Gastrocnemius medialis (tissue), 4 donors: ENCODE data around the gene ALDH3B1. TPM values are rescaled to one million over a fixed set of nuclear protein-coding genes. Genes with fewer than 3 reads are reported as not detected.

Source experiments
- ATAC-seq, 2 donors: fragments of 150-250 bp; one replicate each; pipeline ENCODE4 v1.9.1; 2016
- DNase-seq, 2 donors: peaks; one replicate each; pipeline ENCODE4 v3.0.0-alpha.2; 2019
- H3K27ac ChIP-seq, 4 donors: fragments of 200-600 bp; sonication (generic); 1 replicate in 1 of 4; 2 replicates in 3 of 4; pipeline ENCODE4 v1.5.1; 2016 to 2018; ENCODE audit warnings: mild to moderate bottlenecking in 2 of 4, moderate library complexity in 1 of 4
- H3K27me3 ChIP-seq, 3 donors: fragments of 200-600 bp; sonication (generic) in 2 of 3; 1 replicate in 1 of 3; 2 replicates in 2 of 3; pipeline versions ENCODE4 v1.5.1 to v1.6.0; 2016 to 2019; ENCODE audit warnings: mild to moderate bottlenecking in 1 of 3, moderate library complexity in 1 of 3
- H3K36me3 ChIP-seq, 2 donors: fragments of 200-600 bp; sonication (generic) in 1 of 2; one replicate each; pipeline ENCODE4 v1.5.1; 2017 to 2018
- H3K4me1 ChIP-seq, 2 donors: fragments of 200-600 bp; sonication (generic) in 1 of 2; one replicate each; pipeline ENCODE4 v1.5.1; 2016 to 2017; ENCODE audit warnings: mild to moderate bottlenecking in 2 of 2
- H3K4me3 ChIP-seq, 4 donors: fragments of 200-600 bp; sonication (generic) in 3 of 4; 1 replicate in 1 of 4; 2 replicates in 3 of 4; pipeline ENCODE4 v1.5.1; 2016 to 2019; ENCODE audit warnings: mild to moderate bottlenecking in 2 of 4
- H3K9me3 ChIP-seq, 3 donors: fragments of 200-600 bp; sonication (generic) in 2 of 3; 1 replicate in 1 of 3; 2 replicates in 2 of 3; pipeline ENCODE4 v1.5.1; 2016 to 2019
- POLR2A ChIP-seq, 2 donors: fragments of 450-650 bp; IDR thresholded peaks; one replicate each; pipeline ENCODE4 v1.6.1; 2017; ENCODE audit warnings: antibody characterized with exemption in 2 of 2, mild to moderate bottlenecking in 2 of 2, moderate library complexity in 2 of 2
- in situ Hi-C, 4 donors: fragments of 200-750 bp; cut with MboI; loops; one replicate each; pipeline versions ENCODE4 v1.15.0 to v1.8.0; 2017; ENCODE audit warnings: low sequenced_read_pairs in 4 of 4
- intact Hi-C: fragments of 100-400 bp; cut with DNase I; formaldehyde crosslinking; loops from one replicate; pipeline ENCODE4 v1.15.1; 2023; ENCODE audit warnings: low total_unique reads
- total RNA-seq, 4 donors: library from RNA; depleted of rRNA; stranded (reverse); fragments of >200 nt; gene quantifications; one replicate each; pipeline versions ENCODE4 v1.1.0 to v1.2.3, GENCODE V29; 2016
- TF ChIP-seq, protein P1 (sequence below), 5 experiments: fragments of 450-650 bp in 3 of 5; fragments of 200-600 bp in 2 of 5; sonication (generic) in 2 of 5; IDR thresholded peaks in 4 of 5; conservative IDR thresholded peaks in 1 of 5; 1 replicate in 4 of 5; 2 replicates in 1 of 5; pipeline ENCODE4 v1.5.1; 2016 to 2019; ENCODE audit warnings: antibody characterized with exemption in 5 of 5, mild to moderate bottlenecking in 3 of 5, moderate library complexity in 3 of 5

The ALDH3B1 gene
- total RNA-seq, 4 donors from 2014 or later, result 2.2 to 5.1 (median 3.6) TPM

DNA sequence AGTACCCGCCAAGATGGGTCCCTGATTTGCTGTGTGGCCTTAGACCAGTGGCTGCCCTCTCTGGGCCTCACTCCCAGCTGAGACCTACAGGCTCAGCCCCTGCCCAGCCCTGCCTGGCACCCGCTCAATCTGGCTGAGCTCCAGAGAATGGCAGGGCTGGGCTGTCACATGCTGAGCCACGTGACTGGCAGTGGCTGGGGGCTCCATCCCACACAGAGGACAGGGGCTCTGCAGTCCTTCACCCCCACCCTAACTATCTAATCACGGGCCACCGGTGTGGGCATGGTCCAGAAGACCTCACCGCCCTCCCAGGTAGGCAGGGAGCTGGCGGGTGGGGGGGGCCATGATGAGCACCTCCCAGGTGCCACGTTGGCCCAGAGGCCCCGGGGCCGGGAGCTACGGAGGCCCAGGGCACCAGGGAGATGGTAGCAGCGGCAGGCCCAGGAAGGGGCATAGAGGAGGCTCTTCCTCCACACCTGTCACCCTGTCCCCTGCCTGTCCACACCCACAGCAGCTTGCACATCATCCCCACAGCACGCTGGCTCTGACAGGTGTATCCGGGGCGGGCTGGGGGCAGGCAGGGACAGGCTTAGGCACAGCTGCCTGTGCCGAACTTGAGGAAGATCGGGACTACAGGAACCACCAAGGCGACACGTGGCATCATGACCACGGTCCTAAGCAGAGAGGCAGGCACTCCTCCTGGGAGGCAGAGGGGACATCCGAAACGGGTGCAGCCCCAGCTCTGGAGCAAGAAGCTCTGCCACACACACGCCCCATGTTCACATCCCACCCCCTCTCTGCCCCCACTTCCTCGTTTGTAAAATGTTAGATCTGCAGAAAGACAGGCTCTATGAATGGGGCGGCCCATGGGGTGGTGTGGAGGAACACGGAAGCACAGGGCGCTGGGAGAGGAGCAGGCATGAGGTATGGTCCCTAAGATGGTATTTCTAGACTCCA is 1.5 kb upstream of the ALDH3B1 start:
- Histone ChIP-seq H3K9me3 (no peaks in the 10 kb centered on the region), H3K27ac (no peak overlapping the region), H3K27me3 (peaks cover 0 to 4% (median 0%) of the 10 kb centered on the region in 3 donors), H3K4me3 (no peak overlapping the region), H3K36me3 (no peaks in the 10 kb centered on the region), H3K4me1 (peaks cover 7 to 18% of the 10 kb centered on the region in 2 donors)
- intact Hi-C loops, result no loop called here
- no peak for DNase-seq
- ATAC-seq, result no peak
- in situ Hi-C loops, result no loop called here
- no peak for TF ChIP-seq POLR2A (IDR thresholded peaks at IDR 0.05)
- TF ChIP-seq, protein P1, sequence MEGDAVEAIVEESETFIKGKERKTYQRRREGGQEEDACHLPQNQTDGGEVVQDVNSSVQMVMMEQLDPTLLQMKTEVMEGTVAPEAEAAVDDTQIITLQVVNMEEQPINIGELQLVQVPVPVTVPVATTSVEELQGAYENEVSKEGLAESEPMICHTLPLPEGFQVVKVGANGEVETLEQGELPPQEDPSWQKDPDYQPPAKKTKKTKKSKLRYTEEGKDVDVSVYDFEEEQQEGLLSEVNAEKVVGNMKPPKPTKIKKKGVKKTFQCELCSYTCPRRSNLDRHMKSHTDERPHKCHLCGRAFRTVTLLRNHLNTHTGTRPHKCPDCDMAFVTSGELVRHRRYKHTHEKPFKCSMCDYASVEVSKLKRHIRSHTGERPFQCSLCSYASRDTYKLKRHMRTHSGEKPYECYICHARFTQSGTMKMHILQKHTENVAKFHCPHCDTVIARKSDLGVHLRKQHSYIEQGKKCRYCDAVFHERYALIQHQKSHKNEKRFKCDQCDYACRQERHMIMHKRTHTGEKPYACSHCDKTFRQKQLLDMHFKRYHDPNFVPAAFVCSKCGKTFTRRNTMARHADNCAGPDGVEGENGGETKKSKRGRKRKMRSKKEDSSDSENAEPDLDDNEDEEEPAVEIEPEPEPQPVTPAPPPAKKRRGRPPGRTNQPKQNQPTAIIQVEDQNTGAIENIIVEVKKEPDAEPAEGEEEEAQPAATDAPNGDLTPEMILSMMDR (IDR thresholded peaks at IDR 0.05 in 4 of 5, conservative IDR thresholded peaks at IDR 0.05 in 1 of 5), result no peak

DNA sequence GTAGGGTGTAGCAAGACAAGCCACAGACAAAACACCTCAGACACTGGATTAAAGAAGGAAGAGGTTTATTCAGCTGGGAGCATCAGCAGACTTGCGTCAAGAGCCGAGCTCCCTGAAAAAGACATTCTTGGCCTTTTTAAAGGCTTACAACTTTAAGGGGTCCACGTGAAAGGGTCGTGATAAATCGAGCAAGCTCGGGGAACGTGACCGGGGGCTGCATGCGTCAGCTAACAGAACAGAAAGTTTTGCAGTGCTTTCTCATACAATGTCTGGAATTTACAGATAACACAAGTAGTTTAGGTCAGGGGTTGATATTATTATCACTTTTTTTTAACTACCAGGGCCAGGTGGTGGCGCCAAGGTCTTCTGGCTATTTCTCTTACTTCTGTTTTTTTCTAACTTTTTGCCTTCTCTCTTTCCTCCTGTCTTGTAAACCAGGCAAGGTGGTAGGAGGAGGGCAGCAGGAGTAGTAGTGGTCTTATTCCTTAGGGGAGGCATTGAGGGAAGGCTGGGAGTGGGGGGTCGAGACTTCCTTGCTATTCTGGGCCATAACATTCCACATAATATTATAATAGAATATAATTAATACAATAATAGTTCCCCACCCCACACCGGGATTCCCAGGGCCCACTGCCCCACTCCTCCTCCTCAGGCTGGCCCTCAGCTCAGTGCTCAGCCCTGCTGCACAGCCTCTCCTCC is 587 bp upstream of the ALDH3B1 start:
- no peak for TF ChIP-seq POLR2A (IDR thresholded peaks at IDR 0.05)
- TF ChIP-seq, protein P1 (IDR thresholded peaks at IDR 0.05 in 4 of 5, conservative IDR thresholded peaks at IDR 0.05 in 1 of 5), result no peak
- no peaks in the 10 kb centered on the region for H3K27me3 ChIP-seq
- H3K36me3 ChIP-seq, result no peaks in the 10 kb centered on the region
- no peak for ATAC-seq
- H3K4me1 ChIP-seq, result peaks cover 7 to 18% of the 10 kb centered on the region in 2 donors
- no peaks in the 10 kb centered on the region for H3K9me3 ChIP-seq
- in situ Hi-C loops (no loop called here), intact Hi-C loops (loop anchor here (1.0 to 2.0 kb wide), 3 partner anchors 21 to 112 kb away; partner anchors contain the start of genes CHKA, NDUFS8 and TCIRG1)
- H3K27ac ChIP-seq, result peak overlapping the region; percentile 73 to 79 (median 76)
- DNase-seq, result no peak
- H3K4me3 ChIP-seq, result peak overlapping the region in 3 of 4 donors; percentile 33 to 39 (median 36)

DNA sequence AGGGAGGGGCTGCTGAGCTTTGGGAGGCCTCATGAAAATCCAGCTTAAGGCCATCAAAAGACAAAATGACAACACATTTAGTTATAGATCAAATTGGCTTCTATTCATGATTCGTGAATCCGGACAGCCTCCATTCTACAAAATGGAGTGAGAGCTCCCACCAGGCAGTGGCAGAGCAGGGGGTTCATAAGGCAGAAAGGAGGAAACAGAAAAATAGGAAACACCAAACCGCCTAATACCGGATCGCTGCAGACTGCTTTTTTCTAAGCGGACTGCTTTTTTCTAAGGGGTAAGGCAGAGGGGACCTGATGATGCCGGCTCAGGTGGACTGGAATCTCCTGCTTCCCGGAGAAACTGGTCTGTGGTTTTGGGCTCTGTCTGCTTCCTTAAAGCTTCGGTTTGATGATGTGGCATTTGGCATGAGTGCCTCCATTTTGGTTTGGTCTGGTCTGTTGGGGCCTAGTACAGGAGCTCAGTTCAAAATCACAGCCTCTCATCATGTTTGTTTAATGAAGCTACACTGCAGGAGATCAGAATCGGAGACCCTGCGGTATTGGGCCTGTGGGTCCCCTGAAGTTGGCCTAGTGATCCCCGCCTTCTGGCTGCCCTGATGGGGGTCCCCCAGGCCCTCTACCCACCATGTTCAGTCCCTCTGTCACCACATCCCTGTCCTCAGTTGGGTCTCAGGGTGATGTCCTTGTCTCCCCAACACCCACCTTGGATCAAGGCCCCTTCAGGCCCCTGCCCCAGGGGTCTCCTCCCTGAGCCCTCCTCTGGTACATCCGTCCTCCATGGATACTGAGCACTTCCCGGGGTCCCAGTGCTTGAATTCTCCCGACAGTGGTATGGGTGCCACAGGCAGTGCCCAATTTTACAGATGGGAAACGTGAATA is 1.2 kb downstream of the ALDH3B1 start:
- in situ Hi-C loops, result no loop called here
- H3K27me3 ChIP-seq, result no peaks in the 10 kb centered on the region
- peak overlapping the region in 2 of 4 donors; percentile 36 to 39 for H3K4me3 ChIP-seq
- ATAC-seq (no peak), DNase-seq (no peak)
- TF ChIP-seq, protein P1 (IDR thresholded peaks at IDR 0.05 in 4 of 5, conservative IDR thresholded peaks at IDR 0.05 in 1 of 5), result no peak
- TF ChIP-seq POLR2A (IDR thresholded peaks at IDR 0.05), result no peak
- no peaks in the 10 kb centered on the region for H3K36me3 ChIP-seq
- peak overlapping the region; percentile 73 to 79 (median 76) for H3K27ac ChIP-seq
- peaks cover 7 to 18% of the 10 kb centered on the region in 2 donors for H3K4me1 ChIP-seq
- no peaks in the 10 kb centered on the region for H3K9me3 ChIP-seq
- intact Hi-C loops, result loop anchor here (2.0 kb wide), 1 partner anchor 28 kb away; the partner anchor contains the start of gene TCIRG1
